Keratinocyte (primary cell): ENCODE results near the gene TFAP2E. TPM values are rescaled to one million over a fixed set of nuclear protein-coding genes. Genes with fewer than 3 reads are reported as not detected.

Experiments used
- DNase-seq: peaks from one replicate; pipeline ENCODE4 v3.0.0-alpha.2; 2011; ENCODE audit warnings: low read depth, missing footprints, low spot score
- FAIRE-seq: peaks from 2 replicates; lab custom pipeline; 2011; peaks lifted over from hg19 to GRCh38; lab: Jason Lieb, UNC
- H2AFZ ChIP-seq: 2 replicates; pipeline ENCODE4 v1.6.0; 2012; ENCODE audit warnings: low read length, control low read depth, inconsistent platforms; ENCODE audit not compliant: control insufficient read depth
- H3K27ac ChIP-seq: 2 replicates; pipeline ENCODE4 v1.5.1; 2011; ENCODE audit warnings: low read length; ENCODE audit not compliant: control insufficient read depth, insufficient read depth
- H3K27me3 ChIP-seq: 3 replicates; pipeline ENCODE4 v1.6.0; 2011; ENCODE audit warnings: low read length; ENCODE audit not compliant: control insufficient read depth, insufficient read depth; ENCODE audit errors: extremely low read depth
- H3K36me3 ChIP-seq, 2 experiments: 2 replicates in 1 of 2; 3 replicates in 1 of 2; pipeline ENCODE4 v1.5.1; 2011; ENCODE audit warnings: low read length in 2 of 2, mild to moderate bottlenecking in 1 of 2; ENCODE audit not compliant: control insufficient read depth in 2 of 2, insufficient read depth in 2 of 2; ENCODE audit errors: extremely low read depth in 1 of 2
- H3K4me1 ChIP-seq: 3 replicates; pipeline ENCODE4 v1.5.1; 2011; ENCODE audit warnings: low read length; ENCODE audit not compliant: control insufficient read depth, insufficient read depth; ENCODE audit errors: extremely low read depth
- H3K4me2 ChIP-seq: 3 replicates; pipeline ENCODE4 v1.6.0; 2011; ENCODE audit warnings: low read depth, low read length; ENCODE audit not compliant: control insufficient read depth, insufficient read depth; ENCODE audit errors: extremely low read depth
- H3K4me3 ChIP-seq, 3 experiments: fragments of 200-600 bp in 1 of 3; sonication (generic) in 1 of 3; 2 replicates in 2 of 3; 3 replicates in 1 of 3; pipeline ENCODE4 v1.5.1; 2011 to 2016; ENCODE audit warnings: low read length in 3 of 3, mild to moderate bottlenecking in 3 of 3, control low read depth in 2 of 3, inconsistent platforms in 1 of 3, low read depth in 1 of 3, mixed read lengths in 1 of 3, mixed run types in 1 of 3, moderate library complexity in 1 of 3; ENCODE audit not compliant: control insufficient read depth in 2 of 3, insufficient read depth in 2 of 3; ENCODE audit errors: extremely low read depth in 1 of 3
- H3K79me2 ChIP-seq: 2 replicates; pipeline ENCODE4 v1.6.0; 2012; ENCODE audit warnings: low read length; ENCODE audit not compliant: control insufficient read depth, insufficient read depth
- H3K9ac ChIP-seq: 3 replicates; pipeline ENCODE4 v1.6.0; 2011; ENCODE audit warnings: low read length; ENCODE audit not compliant: control insufficient read depth, insufficient read depth; ENCODE audit errors: extremely low read depth
- H3K9me1 ChIP-seq: 3 replicates; pipeline ENCODE4 v1.6.0; 2011; ENCODE audit warnings: low read length; ENCODE audit not compliant: control insufficient read depth, insufficient read depth; ENCODE audit errors: extremely low read depth
- H3K9me3 ChIP-seq: 2 replicates; pipeline ENCODE4 v1.5.1; 2012; ENCODE audit warnings: low read depth, low read length; ENCODE audit not compliant: control insufficient read depth
- H4K20me1 ChIP-seq: 3 replicates; pipeline ENCODE4 v1.6.0; 2011; ENCODE audit warnings: low read length; ENCODE audit not compliant: control insufficient read depth, insufficient read depth; ENCODE audit errors: extremely low read depth
- CTCF ChIP-seq, 3 experiments: IDR thresholded peaks in 1 of 3; conservative IDR thresholded peaks in 1 of 3; optimal IDR thresholded peaks in 1 of 3; 2 replicates in 2 of 3; 3 replicates in 1 of 3; pipeline versions ENCODE3 to v1.5.1; 2011; ENCODE audit warnings: low read length in 3 of 3, mild to moderate bottlenecking in 3 of 3, moderate library complexity in 2 of 3, control low read depth in 1 of 3, inconsistent platforms in 1 of 3; ENCODE audit not compliant: insufficient read depth in 2 of 3; ENCODE audit errors: extremely low read depth in 1 of 3
- EZH2 ChIP-seq: IDR thresholded peaks from one replicate; pipeline ENCODE4 v1.6.1; 2012; ENCODE audit warnings: inconsistent platforms, mild to moderate bottlenecking, low read length, moderate library complexity
- dilution Hi-C: fragments of 300-500 bp; cut with MboI; formaldehyde crosslinking; loops from one replicate; pipeline ENCODE4 v1.7.0; 2020; ENCODE audit warnings: low sequenced_read_pairs; ENCODE audit not compliant: extremely low pct_ligation_motif_present
- polyA plus RNA-seq, 5 experiments: library from polyadenylated mRNA; depleted of rRNA in 3 of 5; stranded (reverse) in 3 of 5; stranded (forward) in 1 of 5; unstranded in 1 of 5; fragments of >200 nt; gene quantifications; 1 replicate in 1 of 5; 2 replicates in 3 of 5; 3 replicates in 1 of 5; pipeline versions ENCODE4 v1.2.1 to v1.2.3, GENCODE V29; 2011 to 2012; ENCODE audit warnings: missing spikeins in 2 of 5, low read depth in 1 of 5, low replicate concordance in 1 of 5

TFAP2E gene
- polyA plus RNA-seq, 1 donor (not counting 4 experiments of a cell fraction or from before 2014, with no cell fraction given): 0.26 TPM

GRCh38 chr1:35531368-35531767 is 41.7 kb upstream of the TFAP2E start:
- H3K4me3 ChIP-seq: no peak overlapping the region
- H3K27ac ChIP-seq: no peak overlapping the region
- no peak overlapping the region for H2AFZ ChIP-seq
- no peak overlapping the region for H3K9ac ChIP-seq
- TF ChIP-seq CTCF (optimal IDR thresholded peaks at IDR 0.05 in 1 of 3, IDR thresholded peaks at IDR 0.05 in 1 of 3, conservative IDR thresholded peaks at IDR 0.05 in 1 of 3; ENCODE audit: extremely low read depth in 1 of 3, insufficient read depth in 2 of 3, low read length in 3 of 3): no peak
- TF ChIP-seq EZH2: no peak
- H3K9me3 ChIP-seq: no peaks in the 10 kb centered on the region
- no peaks in the 10 kb centered on the region for H4K20me1 ChIP-seq
- no peaks in the 10 kb centered on the region for H3K79me2 ChIP-seq
- FAIRE-seq (no peak), DNase-seq (no peak)
- H3K4me1 ChIP-seq: no peaks in the 10 kb centered on the region
- peaks cover 0 to 3% of the 10 kb centered on the region in 2 experiments for H3K36me3 ChIP-seq
- no peaks in the 10 kb centered on the region for H3K27me3 ChIP-seq
- H3K4me2 ChIP-seq: no peak overlapping the region
- dilution Hi-C loops: no loop called here
- H3K9me1 ChIP-seq: no peaks in the 10 kb centered on the region

GRCh38 chr1:35532497-35533223 is 40.5 kb upstream of the TFAP2E start:
- TF ChIP-seq EZH2 (no peak), CTCF (optimal IDR thresholded peaks at IDR 0.05 in 1 of 3, IDR thresholded peaks at IDR 0.05 in 1 of 3, conservative IDR thresholded peaks at IDR 0.05 in 1 of 3; ENCODE audit: extremely low read depth in 1 of 3, insufficient read depth in 2 of 3, low read length in 3 of 3) (no peak)
- Histone ChIP-seq H3K4me2 (no peak overlapping the region), H3K4me3 (no peak overlapping the region), H3K36me3 (peaks cover 0 to 3% of the 10 kb centered on the region in 2 experiments), H4K20me1 (no peaks in the 10 kb centered on the region), H3K4me1 (no peaks in the 10 kb centered on the region), H3K79me2 (no peaks in the 10 kb centered on the region), H2AFZ (no peak overlapping the region), H3K9me3 (no peaks in the 10 kb centered on the region), H3K27ac (no peak overlapping the region), H3K9me1 (no peaks in the 10 kb centered on the region), H3K27me3 (no peaks in the 10 kb centered on the region), H3K9ac (no peak overlapping the region)
- no peak for FAIRE-seq
- dilution Hi-C loops: no loop called here
- DNase-seq: no peak
